ENCODE results near the gene UBE2U.

Gene UBE2U

GRCh38 chr1:64203420-64203819 lies at the start of gene UBE2U:
Gene UBE2U, plus strand, starts transcription at chr1:64203623. Its CDS starts 428 bp downstream, at chr1:64204051.
- no peak for DNase-seq

GRCh38 chr1:64155278-64155677 lies 48.1 kb upstream of the UBE2U start:
- DNase-seq = no peak

GRCh38 chr1:64161357-64161941 lies 42.0 kb upstream of the UBE2U start:
- no peak for DNase-seq

- no peak for DNase-seq
Measured at GRCh38 chr1:64162151-64162550, 41.3 kb upstream of the UBE2U start.

- DNase-seq = no peak
Measured at GRCh38 chr1:64162804-64163203, 40.6 kb upstream of the UBE2U start.

- DNase-seq = no peak
Measured at GRCh38 chr1:64163431-64163830, 40.0 kb upstream of the UBE2U start.

GRCh38 chr1:64163970-64164369 lies 39.5 kb upstream of the UBE2U start:
- DNase-seq = no peak

GRCh38 chr1:64166629-64167028 lies 36.8 kb upstream of the UBE2U start:
- no peak for DNase-seq

GRCh38 chr1:64167176-64167575 lies 36.2 kb upstream of the UBE2U start:
- no peak for DNase-seq

- DNase-seq = no peak
Measured at GRCh38 chr1:64171246-64171645, 32.2 kb upstream of the UBE2U start.

- no peak for DNase-seq
Measured at GRCh38 chr1:64171797-64172281, 31.6 kb upstream of the UBE2U start.

- no peak for DNase-seq
Measured at GRCh38 chr1:64172458-64172983, 30.9 kb upstream of the UBE2U start.

GRCh38 chr1:64173336-64173940 lies 30.0 kb upstream of the UBE2U start:
- no peak for DNase-seq

- DNase-seq = no peak
Measured at GRCh38 chr1:64175639-64176038, 27.8 kb upstream of the UBE2U start.

- no peak for DNase-seq
Measured at GRCh38 chr1:64176659-64177058, 26.8 kb upstream of the UBE2U start.

GRCh38 chr1:64179588-64179987 lies 23.8 kb upstream of the UBE2U start:
- no peak for DNase-seq

GRCh38 chr1:64182207-64182606 lies 21.2 kb upstream of the UBE2U start:
- DNase-seq = no peak

- no peak for DNase-seq
Measured at GRCh38 chr1:64183395-64184002, 19.9 kb upstream of the UBE2U start.

GRCh38 chr1:64184003-64184440 lies 19.4 kb upstream of the UBE2U start:
- DNase-seq = no peak

- no peak for DNase-seq
Measured at GRCh38 chr1:64186138-64186897, 17.1 kb upstream of the UBE2U start.

GRCh38 chr1:64186898-64187280 lies 16.5 kb upstream of the UBE2U start:
- DNase-seq = no peak

- DNase-seq = no peak
Measured at GRCh38 chr1:64187646-64188045, 15.8 kb upstream of the UBE2U start.

- DNase-seq = no peak
Measured at GRCh38 chr1:64192290-64192689, 11.1 kb upstream of the UBE2U start.

Data from DMS79 (cell line).